HepG2 (cell line): ENCODE results near the gene SPSB2. TPM values are rescaled to one million over a fixed set of nuclear protein-coding genes. Genes with fewer than 3 reads are reported as not detected.

ENCODE experiments used
- AGO2 ChIP-seq: fragments of 200-400 bp; formaldehyde crosslinking; optimal IDR thresholded peaks from 2 replicates; pipeline ENCODE3; 2017; ENCODE audit warnings: mild to moderate bottlenecking, low read depth, low read length, moderate library complexity
- BRD4 ChIP-seq: sonication (generic); formaldehyde crosslinking; IDR thresholded peaks from 2 replicates; pipeline ENCODE4 v1.4.0; 2020; ENCODE audit warnings: missing genetic modification reagents
- ELK4 ChIP-seq: sonication (generic); formaldehyde crosslinking; IDR thresholded peaks from 2 replicates; pipeline ENCODE4 v1.9.0; 2021; ENCODE audit warnings: missing genetic modification reagents, borderline replicate concordance
- KLF16 ChIP-seq, 2 experiments: sonication (generic) in 1 of 2; formaldehyde crosslinking in 1 of 2; IDR thresholded peaks; 2 replicates each; pipeline versions ENCODE4 v1.6.1 to v1.8.0; 2016 to 2023; ENCODE audit warnings: missing genetic modification reagents in 2 of 2, missing compliant biosample characterization in 1 of 2
- NFIC ChIP-seq: IDR thresholded peaks from 2 replicates; pipeline ENCODE4 v1.6.1; 2012; ENCODE audit warnings: mild to moderate bottlenecking, low read length, inconsistent platforms
- PAWR ChIP-seq: sonication (generic); formaldehyde crosslinking; IDR thresholded peaks from 2 replicates; pipeline ENCODE4 v1.4.0; 2020; ENCODE audit warnings: missing genetic modification reagents, mild to moderate bottlenecking, borderline replicate concordance
- SMARCE1 ChIP-seq: fragments of 450-650 bp; IDR thresholded peaks from 2 replicates; pipeline ENCODE4 v1.6.1; 2017; ENCODE audit warnings: borderline replicate concordance
- STAG1 ChIP-seq: sonication (generic); formaldehyde crosslinking; IDR thresholded peaks from 2 replicates; pipeline ENCODE4 v1.4.0; 2020; ENCODE audit warnings: missing genetic modification reagents
- THAP9 ChIP-seq: sonication (generic); formaldehyde crosslinking; IDR thresholded peaks from 2 replicates; pipeline ENCODE4; 2020; ENCODE audit warnings: missing genetic modification reagents, mild to moderate bottlenecking, borderline replicate concordance
- THYN1 ChIP-seq: sonication (generic); formaldehyde crosslinking; IDR thresholded peaks from 2 replicates; pipeline ENCODE4 v1.8.1; 2023; ENCODE audit warnings: low read depth, mild to moderate bottlenecking, moderate library complexity, missing genetic modification reagents, borderline replicate concordance
- ZBTB39 ChIP-seq: sonication (generic); formaldehyde crosslinking; IDR thresholded peaks from 2 replicates; pipeline ENCODE4 v1.5.0; 2020; ENCODE audit warnings: missing genetic modification reagents
- ZFYVE20 ChIP-seq: sonication (generic); formaldehyde crosslinking; IDR thresholded peaks from 2 replicates; pipeline ENCODE4 v1.8.0; 2023; ENCODE audit warnings: low read depth, mild to moderate bottlenecking, moderate library complexity, missing genetic modification reagents, borderline replicate concordance
- ZNF121 ChIP-seq: sonication (generic); formaldehyde crosslinking; IDR thresholded peaks from 2 replicates; pipeline ENCODE4 v1.5.0; 2020; ENCODE audit warnings: mild to moderate bottlenecking, missing genetic modification reagents
- ZNF260 ChIP-seq: sonication (generic); formaldehyde crosslinking; IDR thresholded peaks from 2 replicates; pipeline ENCODE4 v1.4.0; 2020; ENCODE audit warnings: missing genetic modification reagents, low read depth, mild to moderate bottlenecking, borderline replicate concordance
- ZNF354B ChIP-seq: sonication (generic); formaldehyde crosslinking; IDR thresholded peaks from 2 replicates; pipeline ENCODE4 v1.8.0; 2022; ENCODE audit warnings: mild to moderate bottlenecking, missing genetic modification reagents
- ZNF580 ChIP-seq: IDR thresholded peaks from 2 replicates; pipeline ENCODE4 v1.6.1; 2016; ENCODE audit warnings: low read depth, borderline replicate concordance
- ZNF737 ChIP-seq: sonication (generic); formaldehyde crosslinking; IDR thresholded peaks from 2 replicates; pipeline ENCODE4 v1.5.0; 2020; ENCODE audit warnings: missing genetic modification reagents, mild to moderate bottlenecking, borderline replicate concordance
- ZNF746 ChIP-seq: sonication (generic); formaldehyde crosslinking; IDR thresholded peaks from 2 replicates; pipeline ENCODE4 v1.8.0; 2022; ENCODE audit warnings: mild to moderate bottlenecking, missing genetic modification reagents
- ZNF766 ChIP-seq: sonication (generic); formaldehyde crosslinking; IDR thresholded peaks from 2 replicates; pipeline ENCODE4 v1.5.0; 2020; ENCODE audit warnings: missing genetic modification reagents, borderline replicate concordance
- ZNF816 ChIP-seq: sonication (generic); formaldehyde crosslinking; IDR thresholded peaks from 2 replicates; pipeline ENCODE4 v1.8.0; 2022; ENCODE audit warnings: missing genetic modification reagents, mild to moderate bottlenecking, borderline replicate concordance
- ZNF879 ChIP-seq: sonication (generic); formaldehyde crosslinking; IDR thresholded peaks from 2 replicates; pipeline ENCODE4 v1.8.1; 2023; ENCODE audit warnings: missing genetic modification reagents
- polyA plus RNA-seq, 8 experiments: library from polyadenylated mRNA; depleted of rRNA in 3 of 8; stranded (reverse) in 7 of 8; unstranded in 1 of 8; fragments of >200 nt; fragmentation: Illumina TruSeq in 4 of 8; extraction: Trizol in 4 of 8; gene quantifications; 2 replicates each; pipeline versions ENCODE4 v1.2.1 to v1.2.3, GENCODE V29; 2011 to 2016; ENCODE audit warnings: low read depth in 4 of 8, missing spikeins in 1 of 8, mixed read lengths in 1 of 8; ENCODE audit not compliant: insufficient read depth in 1 of 8
- total RNA-seq, 5 experiments: library from RNA; depleted of rRNA; stranded (reverse); fragments of >200 nt; fragmentation: Illumina TruSeq; extraction: Trizol; gene quantifications; 2 replicates each; pipeline ENCODE4 v1.2.3, GENCODE V29; 2016; ENCODE audit warnings: low read depth in 1 of 5
- TF ChIP-seq, protein P1 (sequence below): IDR thresholded peaks from 2 replicates; pipeline ENCODE4 v1.6.1; 2012; ENCODE audit warnings: inconsistent platforms

The SPSB2 gene
- total and polyA plus RNA-seq, 2 of the 13 experiments (the other 11 are each of a cell fraction or from before 2014, with no cell fraction given), result 2.0 to 6.2 TPM

- TF ChIP-seq THAP9 (CRISPR knock-in tag) (no peak), ZNF879 (CRISPR knock-in tag) (no peak; the same call in 1 of the 2 replicates), BRD4 (CRISPR knock-in tag) (no peak), ZNF746 (CRISPR knock-in tag) (peak; percentile 70; the same call in 1 of the 2 replicates), ZNF580 (CRISPR knock-in tag) (peak; percentile 85; the same call in 1 of the 2 replicates), ZNF121 (no peak), ZBTB39 (CRISPR knock-in tag) (no peak), THYN1 (CRISPR knock-in tag) (no peak), ELK4 (no peak), PAWR (CRISPR knock-in tag) (no peak), ZNF260 (CRISPR knock-in tag) (no peak), ZNF816 (CRISPR knock-in tag) (no peak), NFIC (no peak), ZFYVE20 (CRISPR knock-in tag) (no peak), AGO2 (peak; percentile 88), KLF16 (CRISPR knock-in tag; IDR thresholded peaks at IDR 0.05) (peak in 1 of 2 experiments; percentile 72; a peak in 1 of 4 replicates), ZNF354B (CRISPR knock-in tag) (no peak), SMARCE1 (no peak), ZNF737 (no peak), STAG1 (no peak), ZNF766 (CRISPR knock-in tag) (0 out of 2 replicates have a peak, but pooled peaks have one; percentile 50)
- TF ChIP-seq, protein P1, sequence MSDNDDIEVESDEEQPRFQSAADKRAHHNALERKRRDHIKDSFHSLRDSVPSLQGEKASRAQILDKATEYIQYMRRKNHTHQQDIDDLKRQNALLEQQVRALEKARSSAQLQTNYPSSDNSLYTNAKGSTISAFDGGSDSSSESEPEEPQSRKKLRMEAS, result peak; percentile 77
These were observed 5.5 kb downstream of the SPSB2 start, which contains the start of gene TPI1 (continued) for GRCh38 chr12:6867413-6868210.
